HepG2 (cell line): ENCODE measurements around the gene PTGES3. TPM values are rescaled to one million over a fixed set of nuclear protein-coding genes. Genes with fewer than 3 reads are reported as not detected.

ENCODE experiments used
- ARID2 ChIP-seq: sonication (generic); formaldehyde crosslinking; IDR thresholded peaks from 2 replicates; pipeline ENCODE4 v1.8.1; 2022; ENCODE audit warnings: mild to moderate bottlenecking, missing genetic modification reagents, borderline replicate concordance
- CENPT ChIP-seq: sonication (generic); formaldehyde crosslinking; IDR thresholded peaks from 2 replicates; pipeline ENCODE4 v1.8.0; 2022; ENCODE audit warnings: low read depth, mild to moderate bottlenecking, moderate library complexity, missing genetic modification reagents
- FOXP4 ChIP-seq: sonication (generic); formaldehyde crosslinking; IDR thresholded peaks from 2 replicates; pipeline ENCODE4 v1.4.0; 2020; ENCODE audit warnings: missing genetic modification reagents
- MIER2 ChIP-seq: IDR thresholded peaks from 2 replicates; pipeline ENCODE4 v1.6.1; 2016; ENCODE audit warnings: missing biosample characterization, missing genetic modification reagents
- MXI1 ChIP-seq: IDR thresholded peaks from 3 replicates; pipeline ENCODE4 v1.6.1; 2012; ENCODE audit warnings: low read depth, low read length, inconsistent platforms, borderline replicate concordance
- NRL ChIP-seq: sonication (generic); formaldehyde crosslinking; IDR thresholded peaks from 2 replicates; pipeline ENCODE4 v1.5.0; 2020; ENCODE audit warnings: missing genetic modification reagents, mild to moderate bottlenecking, moderate library complexity, borderline replicate concordance
- PBX3 ChIP-seq: sonication (generic); formaldehyde crosslinking; IDR thresholded peaks from 2 replicates; pipeline ENCODE4 v1.8.1; 2023; ENCODE audit warnings: missing genetic modification reagents, inconsistent platforms, borderline replicate concordance
- PRDM10 ChIP-seq: sonication (generic); formaldehyde crosslinking; IDR thresholded peaks from 2 replicates; pipeline ENCODE4 v1.4.0; 2020; ENCODE audit warnings: low read depth, missing genetic modification reagents
- SAFB2 ChIP-seq: sonication (generic); formaldehyde crosslinking; IDR thresholded peaks from 2 replicates; pipeline ENCODE4 v1.5.1; 2020; ENCODE audit warnings: missing genetic modification reagents, low read depth, mild to moderate bottlenecking, borderline replicate concordance
- SNAI1 ChIP-seq: sonication (generic); formaldehyde crosslinking; IDR thresholded peaks from 2 replicates; pipeline ENCODE4 v1.5.0; 2020; ENCODE audit warnings: mild to moderate bottlenecking, missing genetic modification reagents, borderline replicate concordance
- SRSF1 ChIP-seq: fragments of 200-400 bp; formaldehyde crosslinking; optimal IDR thresholded peaks from 2 replicates; pipeline ENCODE3; 2017; ENCODE audit warnings: mild to moderate bottlenecking, low read depth, low read length, moderate library complexity
- ZFP36 ChIP-seq: fragments of 150-350 bp; IDR thresholded peaks from 2 replicates; pipeline ENCODE4 v1.6.1; 2018; ENCODE audit warnings: borderline replicate concordance, low read length, low read depth; ENCODE audit not compliant: partially characterized antibody
- ZFYVE20 ChIP-seq: sonication (generic); formaldehyde crosslinking; IDR thresholded peaks from 2 replicates; pipeline ENCODE4 v1.8.0; 2023; ENCODE audit warnings: low read depth, mild to moderate bottlenecking, moderate library complexity, missing genetic modification reagents, borderline replicate concordance
- ZNF101 ChIP-seq: sonication (generic); formaldehyde crosslinking; IDR thresholded peaks from 2 replicates; pipeline ENCODE4 v1.4.0; 2020; ENCODE audit warnings: mild to moderate bottlenecking, low read depth, missing genetic modification reagents, borderline replicate concordance
- ZNF563 ChIP-seq: sonication (generic); formaldehyde crosslinking; IDR thresholded peaks from 2 replicates; pipeline ENCODE4 v1.8.0; 2022; ENCODE audit warnings: mild to moderate bottlenecking, moderate library complexity, missing genetic modification reagents
- ZNF607 ChIP-seq: sonication (generic); formaldehyde crosslinking; IDR thresholded peaks from 2 replicates; pipeline ENCODE4 v1.5.1; 2020; ENCODE audit warnings: missing genetic modification reagents, mild to moderate bottlenecking, borderline replicate concordance
- ZNF724P ChIP-seq: sonication (generic); formaldehyde crosslinking; IDR thresholded peaks from 2 replicates; pipeline ENCODE4 v1.8.0; 2022; ENCODE audit warnings: missing genetic modification reagents, borderline replicate concordance
- ZSCAN12 ChIP-seq: sonication (generic); formaldehyde crosslinking; IDR thresholded peaks from 2 replicates; pipeline ENCODE4 v1.9.0; 2021; ENCODE audit warnings: mild to moderate bottlenecking, missing genetic modification reagents
- polyA plus RNA-seq, 8 experiments: library from polyadenylated mRNA; depleted of rRNA in 3 of 8; stranded (reverse) in 7 of 8; unstranded in 1 of 8; fragments of >200 nt; fragmentation: Illumina TruSeq in 4 of 8; extraction: Trizol in 4 of 8; gene quantifications; 2 replicates each; pipeline versions ENCODE4 v1.2.1 to v1.2.3, GENCODE V29; 2011 to 2016; ENCODE audit warnings: low read depth in 4 of 8, missing spikeins in 1 of 8, mixed read lengths in 1 of 8; ENCODE audit not compliant: insufficient read depth in 1 of 8
- total RNA-seq, 5 experiments: library from RNA; depleted of rRNA; stranded (reverse); fragments of >200 nt; fragmentation: Illumina TruSeq; extraction: Trizol; gene quantifications; 2 replicates each; pipeline ENCODE4 v1.2.3, GENCODE V29; 2016; ENCODE audit warnings: low read depth in 1 of 5

PTGES3 gene
- total and polyA plus RNA-seq, 2 of the 13 experiments (the other 11 are each of a cell fraction or from before 2014, with no cell fraction given) = 54.4 to 159 TPM

GRCh38 chr12:56687223-56688128 lies 608 bp downstream of the PTGES3 start (continued):
- TF ChIP-seq MXI1 (peak; percentile 39; the same call in 1 of the 3 replicates), ZFP36 (no peak), MIER2 (CRISPR knock-in tag) (no peak), CENPT (CRISPR knock-in tag) (0 out of 2 replicates have a peak, but pooled peaks have one; percentile 46), FOXP4 (CRISPR knock-in tag) (no peak), PRDM10 (CRISPR knock-in tag) (0 out of 2 replicates have a peak, but pooled peaks have one; percentile 11), NRL (CRISPR knock-in tag) (peak; percentile 59), ARID2 (0 out of 2 replicates have a peak, but pooled peaks have one; percentile 2), ZNF724P (CRISPR knock-in tag) (0 out of 2 replicates have a peak, but pooled peaks have one; percentile 5), SAFB2 (CRISPR knock-in tag) (no peak), ZFYVE20 (no peak; the same call in 1 of the 2 replicates), ZNF563 (CRISPR knock-in tag) (no peak; the same call in 1 of the 2 replicates), PBX3 (0 out of 2 replicates have a peak, but pooled peaks have one; percentile 70), SRSF1 (peak; percentile 38), ZSCAN12 (0 out of 2 replicates have a peak, but pooled peaks have one; percentile 43), SNAI1 (CRISPR knock-in tag) (peak; percentile 75; the same call in 1 of the 2 replicates), ZNF607 (CRISPR knock-in tag) (no peak), ZNF101 (CRISPR knock-in tag) (no peak)
